Retinal pigment epithelial cell (primary cell): ENCODE results near the gene TMEM171.

Experiments used
- DNase-seq: peaks from one replicate; pipeline ENCODE4 v3.0.0-alpha.2; 2010; ENCODE audit warnings: low read depth
- H3K4me3 ChIP-seq: 2 replicates; pipeline ENCODE4 v1.5.1; 2011; ENCODE audit warnings: mild to moderate bottlenecking, low read length, control low read depth, moderate library complexity
- TF ChIP-seq, protein P1 (sequence below): conservative IDR thresholded peaks from 2 replicates; pipeline ENCODE4 v1.5.1; 2011; ENCODE audit warnings: low read depth, low read length, control low read depth, inconsistent platforms

TMEM171 gene, protein sequence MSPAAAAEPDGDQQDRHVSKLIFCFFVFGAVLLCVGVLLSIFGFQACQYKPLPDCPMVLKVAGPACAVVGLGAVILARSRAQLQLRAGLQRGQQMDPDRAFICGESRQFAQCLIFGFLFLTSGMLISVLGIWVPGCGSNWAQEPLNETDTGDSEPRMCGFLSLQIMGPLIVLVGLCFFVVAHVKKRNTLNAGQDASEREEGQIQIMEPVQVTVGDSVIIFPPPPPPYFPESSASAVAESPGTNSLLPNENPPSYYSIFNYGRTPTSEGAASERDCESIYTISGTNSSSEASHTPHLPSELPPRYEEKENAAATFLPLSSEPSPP

DNA sequence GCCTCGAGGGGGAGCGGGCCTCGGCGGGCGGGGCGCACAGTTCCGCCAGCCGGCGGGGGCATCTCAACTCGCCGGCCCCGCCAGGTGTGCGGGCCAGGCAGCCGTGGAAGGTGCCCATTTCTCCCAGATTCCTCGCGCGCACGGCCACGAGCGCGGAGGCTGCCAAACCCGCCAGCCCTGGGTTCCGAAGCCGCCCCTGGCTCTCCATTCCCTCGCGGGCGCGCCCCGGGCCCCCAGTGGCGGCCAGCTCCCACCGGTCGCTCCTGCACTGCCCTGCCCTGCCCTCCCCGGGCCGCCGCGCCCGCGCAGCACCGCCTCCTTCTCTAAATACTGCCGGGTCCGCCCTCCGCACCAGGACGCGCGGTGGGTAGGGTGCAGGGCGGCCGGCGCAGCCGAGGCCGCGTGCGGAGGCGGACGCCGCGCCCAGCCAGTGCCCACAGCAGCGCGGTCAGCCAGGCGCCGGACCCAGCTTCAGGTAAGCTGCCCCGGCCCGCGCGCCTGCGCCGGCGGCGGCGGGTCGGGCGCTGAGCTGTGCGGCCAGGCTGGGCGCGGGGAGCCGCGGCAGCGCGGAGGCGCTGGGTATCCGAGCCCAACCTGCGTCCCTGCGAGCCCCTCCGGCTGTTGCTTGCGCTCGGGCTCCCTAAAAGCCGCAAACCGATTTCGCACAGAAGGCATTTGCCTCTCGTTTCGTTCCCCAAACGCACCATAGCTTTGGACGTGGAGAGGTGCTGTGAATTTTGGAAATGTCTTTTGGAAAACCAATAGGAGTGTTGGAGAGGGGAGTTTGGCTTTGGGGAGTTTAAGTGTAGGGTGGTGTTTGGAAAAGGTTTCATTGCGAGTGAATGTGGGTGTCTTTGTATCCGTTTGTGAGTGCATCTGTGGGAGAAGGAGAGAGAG is at the start of gene TMEM171:
TMEM171 (plus strand) TSS at position 354 of the 897 bp plus-strand sequence. CDS start 2,799 bp downstream, outside the sequence.
- no peak for DNase-seq
- TF ChIP-seq, protein P1, sequence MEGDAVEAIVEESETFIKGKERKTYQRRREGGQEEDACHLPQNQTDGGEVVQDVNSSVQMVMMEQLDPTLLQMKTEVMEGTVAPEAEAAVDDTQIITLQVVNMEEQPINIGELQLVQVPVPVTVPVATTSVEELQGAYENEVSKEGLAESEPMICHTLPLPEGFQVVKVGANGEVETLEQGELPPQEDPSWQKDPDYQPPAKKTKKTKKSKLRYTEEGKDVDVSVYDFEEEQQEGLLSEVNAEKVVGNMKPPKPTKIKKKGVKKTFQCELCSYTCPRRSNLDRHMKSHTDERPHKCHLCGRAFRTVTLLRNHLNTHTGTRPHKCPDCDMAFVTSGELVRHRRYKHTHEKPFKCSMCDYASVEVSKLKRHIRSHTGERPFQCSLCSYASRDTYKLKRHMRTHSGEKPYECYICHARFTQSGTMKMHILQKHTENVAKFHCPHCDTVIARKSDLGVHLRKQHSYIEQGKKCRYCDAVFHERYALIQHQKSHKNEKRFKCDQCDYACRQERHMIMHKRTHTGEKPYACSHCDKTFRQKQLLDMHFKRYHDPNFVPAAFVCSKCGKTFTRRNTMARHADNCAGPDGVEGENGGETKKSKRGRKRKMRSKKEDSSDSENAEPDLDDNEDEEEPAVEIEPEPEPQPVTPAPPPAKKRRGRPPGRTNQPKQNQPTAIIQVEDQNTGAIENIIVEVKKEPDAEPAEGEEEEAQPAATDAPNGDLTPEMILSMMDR = no peak
- H3K4me3 ChIP-seq = peak within 1 kb of the TSS; percentile 71

DNA sequence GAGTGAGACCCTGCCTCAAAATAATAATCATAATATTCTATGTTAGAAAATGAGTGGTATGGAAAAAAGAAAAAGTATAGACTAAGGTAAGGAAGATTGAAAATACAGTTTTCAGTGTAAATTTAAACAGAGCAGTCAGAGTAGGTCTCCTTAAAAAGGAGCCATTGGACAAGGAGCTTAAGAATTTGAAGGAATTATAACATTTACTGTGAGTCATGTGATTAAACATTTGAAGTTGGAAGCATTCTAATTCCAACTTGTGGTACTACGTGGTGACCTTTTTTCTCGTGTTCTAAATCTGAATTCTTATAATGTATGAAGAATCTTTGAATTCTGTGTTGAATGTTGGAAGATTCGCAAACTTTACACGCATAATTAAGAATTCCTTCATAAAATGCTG is 39.3 kb upstream of the TMEM171 start:
- H3K4me3 ChIP-seq = no peak overlapping the region
- TF ChIP-seq, protein P1 = no peak
- DNase-seq = no peak

DNA sequence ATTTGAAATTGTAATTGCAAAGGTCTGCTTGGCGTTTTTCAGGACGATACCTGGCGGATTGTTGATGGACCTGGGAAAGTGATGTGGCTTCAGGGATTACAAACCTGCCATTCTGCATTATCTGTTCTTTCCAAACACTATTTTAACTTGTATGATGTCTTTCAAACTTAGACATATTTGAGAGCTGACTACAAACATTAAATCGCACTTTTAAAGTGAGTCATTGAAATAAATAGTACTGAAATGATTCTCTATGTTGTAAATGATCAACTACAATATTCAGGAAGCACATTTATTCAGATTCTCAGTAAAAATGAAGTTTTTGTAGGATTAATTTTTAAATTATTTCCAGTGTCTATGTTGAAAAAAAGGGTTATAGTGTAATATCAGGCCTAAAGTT is 32.3 kb upstream of the TMEM171 start:
- no peak overlapping the region for H3K4me3 ChIP-seq
- no peak for DNase-seq
- TF ChIP-seq, protein P1 = no peak

DNA sequence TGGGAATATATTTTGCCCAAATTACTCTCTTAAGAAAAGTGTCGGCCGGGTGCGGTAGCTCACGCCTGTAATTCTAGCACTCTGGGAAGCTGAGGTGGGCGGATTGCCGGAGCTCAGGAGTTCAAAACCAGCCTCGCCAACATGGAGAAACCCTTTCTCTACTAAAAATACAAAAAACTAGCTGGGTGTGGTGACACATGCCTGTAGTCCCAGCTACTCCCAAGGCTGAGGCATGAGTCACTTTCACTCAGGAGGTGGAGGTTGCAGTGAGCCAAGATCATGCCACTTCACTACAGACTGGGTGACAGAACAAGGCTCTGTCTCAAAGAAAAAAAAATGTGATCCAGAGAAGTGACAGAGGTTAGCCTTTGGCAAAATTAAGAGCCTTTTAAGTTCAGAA is 26.4 kb upstream of the TMEM171 start:
- TF ChIP-seq, protein P1 = no peak
- no peak for DNase-seq
- H3K4me3 ChIP-seq = no peak overlapping the region

DNA sequence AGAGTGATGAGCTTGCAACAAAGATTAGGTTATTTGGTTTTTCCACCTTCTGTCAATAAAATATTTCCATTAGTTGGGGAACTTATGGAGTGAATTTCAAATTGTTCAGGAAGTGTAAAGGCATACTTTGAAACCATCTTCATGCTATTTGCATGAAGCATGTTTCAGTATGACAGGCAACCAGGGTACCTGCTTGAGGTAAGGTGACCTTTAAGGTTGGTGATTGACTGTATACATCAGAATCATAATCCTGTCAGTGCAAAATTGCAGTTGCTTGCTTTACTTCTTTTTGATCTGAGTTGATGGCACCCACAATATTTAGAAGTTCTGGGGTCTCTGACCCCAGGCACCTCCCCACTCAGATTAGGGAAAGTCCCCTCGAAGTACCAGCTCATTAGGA is 26.0 kb upstream of the TMEM171 start:
- H3K4me3 ChIP-seq = no peak overlapping the region
- DNase-seq = no peak
- TF ChIP-seq, protein P1 = no peak

DNA sequence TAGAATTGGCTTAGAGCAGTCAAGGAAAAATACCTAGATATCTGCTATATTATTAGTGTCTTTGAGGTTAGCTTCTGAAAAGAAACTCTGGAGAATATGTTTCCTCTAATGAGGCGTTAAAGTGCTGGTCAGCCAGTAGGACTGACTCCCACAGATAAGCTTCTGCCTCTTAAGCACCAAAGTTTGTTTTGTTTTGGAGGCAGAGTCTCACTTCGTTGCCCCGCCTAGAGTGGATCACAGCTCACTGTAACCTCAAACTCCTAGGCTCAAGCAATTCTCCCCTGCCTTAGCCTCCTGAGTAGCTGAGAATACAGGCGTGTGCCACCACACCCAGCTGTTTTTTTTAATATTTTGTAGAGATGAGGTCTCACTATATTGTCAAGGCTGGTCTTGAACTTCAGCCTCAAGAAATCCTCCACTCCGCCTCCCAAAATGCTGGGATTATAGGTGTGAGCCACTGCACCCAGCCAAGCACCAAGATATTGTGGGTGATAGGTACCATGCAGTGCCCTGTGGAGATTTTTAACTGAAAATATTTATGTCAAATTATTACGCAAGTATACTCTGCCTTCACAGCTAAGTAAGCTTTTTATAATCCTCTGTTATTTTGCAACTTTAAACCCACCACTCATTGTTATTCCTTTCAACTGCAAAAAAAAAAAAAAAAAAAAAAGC is 24.7 kb upstream of the TMEM171 start:
- no peak overlapping the region for H3K4me3 ChIP-seq
- peak; percentile 54 for DNase-seq
- TF ChIP-seq, protein P1 = no peak
